ENCODE results near the gene TENM3. TPM values are rescaled to one million over a fixed set of nuclear protein-coding genes. Genes with fewer than 3 reads are reported as not detected.

The TENM3 gene
- total and polyA plus RNA-seq, 2 of the 8 experiments (the other 6 are each of a cell fraction or from before 2014, with no cell fraction given) = 36.9 to 69.3 TPM

DNA sequence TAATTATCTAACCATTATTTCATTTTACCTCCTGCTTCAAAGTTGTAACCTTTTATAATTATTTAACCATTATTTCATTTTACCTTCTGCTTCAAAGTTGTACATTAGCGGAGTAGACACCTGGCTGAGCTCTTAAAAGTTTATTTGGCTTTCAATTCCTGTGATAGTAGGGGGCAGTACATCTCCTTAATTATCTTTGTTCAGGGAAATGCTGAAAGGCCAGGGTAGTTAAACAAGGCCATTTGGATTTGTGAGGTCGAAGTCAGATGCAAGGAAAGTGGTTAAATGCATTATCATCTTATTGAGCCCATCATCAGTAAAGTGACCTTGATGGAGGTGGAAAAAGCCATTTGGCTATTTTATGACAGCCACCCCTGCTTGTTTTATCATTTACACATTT is 210.6 kb downstream of the TENM3 start:
- H2BK20ac ChIP-seq (ENCODE audit: low read length) = no peak overlapping the region
- no peak overlapping the region for H3K14ac ChIP-seq (ENCODE audit: insufficient read length)
- H3K36me3 ChIP-seq (ENCODE audit: control insufficient read depth in 2 of 4, insufficient read depth in 4 of 4, low read length in 3 of 4) = no peaks in the 10 kb centered on the region
- H3K27me3 ChIP-seq (replicated peaks in 1 of 4; ENCODE audit: control insufficient read depth in 3 of 4, extremely low read depth in 1 of 4, insufficient read depth in 3 of 4, low read length in 3 of 4) = no peaks in the 10 kb centered on the region
- no peak overlapping the region for H3K4ac ChIP-seq (replicated peaks; ENCODE audit: insufficient read length, low read depth, low read length)
- 68% methylated on average over 2 of the region's 2 CpGs; no CpG with 5 or more reads in 1 of the 2 experiments for WGBS, 2 experiments (ENCODE audit: extremely low coverage in 1 of 2, insufficient coverage in 1 of 2, insufficient read length in 1 of 2, insufficient replicate concordance in 2 of 2, low coverage in 1 of 2, low lambda C conversion rate in 2 of 2, missing lambda C conversion rate in 1 of 2)
- ChIA-PET POLR2A (ENCODE audit: partially characterized antibody) (no interaction called here), CTCF (ENCODE audit: partially characterized antibody) (interaction anchor here (1.1 to 1.8 kb wide), 3 partner anchors 10 to 1248 kb away, joined by 3 to 6 read pairs (median 6); no protein-coding TSS in a partner anchor)
- no peak overlapping the region for H4K8ac ChIP-seq (ENCODE audit: extremely low read depth, insufficient read depth, low read length)
- no peak overlapping the region for H2BK15ac ChIP-seq (ENCODE audit: low read length)
- H3K23me2 ChIP-seq (ENCODE audit: low read depth, low read length) = peaks cover 7% of the 10 kb centered on the region; the same call in 1 of the 2 replicates
- H3K18ac ChIP-seq (ENCODE audit: extremely low read depth, low read length) = no peak overlapping the region
- no peaks in the 10 kb centered on the region for H3K9me3 ChIP-seq (ENCODE audit: insufficient read depth in 2 of 2, low read depth in 1 of 2, low read length in 1 of 2)
- H3K4me1 ChIP-seq (replicated peaks in 1 of 4; ENCODE audit: control insufficient read depth in 3 of 4, insufficient read depth in 4 of 4, low read length in 3 of 4) = peaks cover 0 to 6% (median 5%) of the 10 kb centered on the region in 4 experiments; a peak in 3 of 7 replicates
- no peaks in the 10 kb centered on the region for H4K20me1 ChIP-seq (replicated peaks in 1 of 2; ENCODE audit: control insufficient read depth in 1 of 2, insufficient read depth in 2 of 2, low read length in 2 of 2)
- H2BK120ac ChIP-seq (replicated peaks; ENCODE audit: low read depth, low read length) = no peak overlapping the region
- DNase-seq (ENCODE audit: low read depth in 1 of 2, low spot score in 2 of 2) (no peak), FAIRE-seq (no peak)
- H3K79me2 ChIP-seq (ENCODE audit: control insufficient read depth in 1 of 2, insufficient read depth in 2 of 2, low read length in 2 of 2) = peaks cover 0 to 88% of the 10 kb centered on the region in 2 experiments; a peak in 3 of 4 replicates
- no peak overlapping the region for H4K5ac ChIP-seq (ENCODE audit: insufficient read length, low read depth, low read length)
- peaks cover 3% of the 10 kb centered on the region; the same call in 1 of the 2 replicates for H3K79me1 ChIP-seq (ENCODE audit: low read depth, low read length)
- no peak overlapping the region for H2AFZ ChIP-seq (ENCODE audit: low read length)
- no peak overlapping the region for H3K56ac ChIP-seq (replicated peaks; ENCODE audit: insufficient read length, low read depth, low read length)
- no peak overlapping the region for H3K27ac ChIP-seq (ENCODE audit: low read depth, low read length)
- H3K9ac ChIP-seq (replicated peaks in 1 of 4; ENCODE audit: extremely low read depth in 1 of 4, low read depth in 3 of 4, low read length in 3 of 4) = no peak overlapping the region
- H2AK5ac ChIP-seq (ENCODE audit: low read depth, low read length) = no peak overlapping the region
- no peak overlapping the region; a peak in 1 of 4 replicates for H3K4me2 ChIP-seq (ENCODE audit: insufficient read depth in 1 of 2, low read depth in 2 of 2, low read length in 2 of 2)
- H2BK12ac ChIP-seq (ENCODE audit: low read depth, low read length) = no peak overlapping the region
- H3K4me3 ChIP-seq (ENCODE audit: extremely low read depth in 1 of 4, insufficient read depth in 2 of 4, low read depth in 3 of 4, low read length in 4 of 4) = no peak overlapping the region
- no peak overlapping the region for H2BK5ac ChIP-seq (ENCODE audit: low read depth, low read length)
- no peak overlapping the region for H4K91ac ChIP-seq (replicated peaks; ENCODE audit: insufficient read length, low read length)
- H3K23ac ChIP-seq (ENCODE audit: insufficient read length) = peak overlapping the region; percentile 27
- TF ChIP-seq RNF2 (IDR thresholded peaks at IDR 0.05; ENCODE audit: borderline replicate concordance, low read depth, low read length, missing control alignments, poor library complexity, severe bottlenecking) (no peak), EGR1 (IDR thresholded peaks at IDR 0.05; ENCODE audit: borderline replicate concordance, low read depth, low read length) (no peak), HDAC6 (IDR thresholded peaks at IDR 0.05; ENCODE audit: low read depth, low read length) (no peak), RAD21 (IDR thresholded peaks at IDR 0.05 in 1 of 2, conservative IDR thresholded peaks at IDR 0.05 in 1 of 2; ENCODE audit: low read depth in 2 of 2, low read length in 2 of 2) (no peak), TBP (IDR thresholded peaks at IDR 0.05; ENCODE audit: low read depth, low read length) (no peak)
